Neural crest cell (in vitro differentiated cells): ENCODE results near the gene ROBO1. TPM values are rescaled to one million over a fixed set of nuclear protein-coding genes. Genes with fewer than 3 reads are reported as not detected.

Source experiments
- DNase-seq: peaks from one replicate; pipeline ENCODE4 v3.0.0; 2021; ENCODE audit warnings: low read depth, mixed read lengths, low spot score
- H3K27ac Mint-ChIP-seq: one replicate; pipeline ENCODE4 v1.8.0; 2021; ENCODE audit warnings: mild to moderate bottlenecking, mixed read lengths; ENCODE audit not compliant: unreplicated experiment
- H3K27me3 Mint-ChIP-seq: 2 replicates; pipeline ENCODE4 v1.8.0; 2021; ENCODE audit warnings: low read depth, mild to moderate bottlenecking, mixed read lengths
- H3K36me3 Mint-ChIP-seq: 2 replicates; pipeline ENCODE4 v1.8.0; 2021; ENCODE audit warnings: low read depth, mild to moderate bottlenecking, mixed read lengths
- H3K4me1 Mint-ChIP-seq: 2 replicates; pipeline ENCODE4 v1.8.0; 2021; ENCODE audit warnings: mixed read lengths
- H3K4me3 Mint-ChIP-seq: one replicate; pipeline ENCODE4 v1.8.0; 2021; ENCODE audit warnings: mild to moderate bottlenecking, mixed read lengths
- H3K9me3 Mint-ChIP-seq: 2 replicates; pipeline ENCODE4 v1.8.0; 2021; ENCODE audit warnings: mixed read lengths
- CTCF ChIP-seq: fragments of 200-600 bp; sonication (generic); conservative IDR thresholded peaks from 2 replicates; pipeline ENCODE4 v1.5.0; 2021; ENCODE audit warnings: antibody characterized with exemption, mild to moderate bottlenecking
- total RNA-seq: library from RNA; stranded (reverse); gene quantifications from 2 replicates; pipeline ENCODE4 v1.2.1, GENCODE V29; 2021

The ROBO1 gene
- total RNA-seq, 1 donor from 2014 or later = 88.7 TPM

GRCh38 chr3:78848392-78849288 is 919.2 kb downstream of the ROBO1 start:
- Mint-ChIP-seq H3K9me3 (no peaks in the 10 kb centered on the region), H3K36me3 (peaks cover 2% of the 10 kb centered on the region), H3K4me3 (no peak overlapping the region), H3K27me3 (no peaks in the 10 kb centered on the region), H3K4me1 (peaks cover 19% of the 10 kb centered on the region), H3K27ac (no peak overlapping the region)
- TF ChIP-seq CTCF = no peak
- DNase-seq = no peak

DNA sequence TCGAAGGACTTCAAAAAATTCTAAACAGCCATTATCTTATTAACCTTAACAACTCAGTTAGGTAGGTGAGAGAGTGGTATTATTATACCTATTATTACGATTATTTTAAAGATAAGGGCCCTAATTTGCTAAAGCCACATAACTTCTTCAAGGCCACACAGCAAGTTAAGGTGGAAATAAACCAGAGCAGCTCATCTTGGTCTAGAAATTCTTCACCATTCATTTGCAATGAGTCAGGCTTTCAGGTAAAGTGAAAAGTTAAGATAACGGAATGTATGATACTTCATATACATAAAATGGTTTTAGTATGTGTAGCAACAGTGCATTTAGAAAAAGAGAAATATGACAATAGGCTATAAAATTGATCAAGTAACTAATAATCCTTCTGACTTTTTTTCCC is 920.2 kb downstream of the ROBO1 start:
- H3K36me3 Mint-ChIP-seq = no peaks in the 10 kb centered on the region
- DNase-seq = no peak

DNA sequence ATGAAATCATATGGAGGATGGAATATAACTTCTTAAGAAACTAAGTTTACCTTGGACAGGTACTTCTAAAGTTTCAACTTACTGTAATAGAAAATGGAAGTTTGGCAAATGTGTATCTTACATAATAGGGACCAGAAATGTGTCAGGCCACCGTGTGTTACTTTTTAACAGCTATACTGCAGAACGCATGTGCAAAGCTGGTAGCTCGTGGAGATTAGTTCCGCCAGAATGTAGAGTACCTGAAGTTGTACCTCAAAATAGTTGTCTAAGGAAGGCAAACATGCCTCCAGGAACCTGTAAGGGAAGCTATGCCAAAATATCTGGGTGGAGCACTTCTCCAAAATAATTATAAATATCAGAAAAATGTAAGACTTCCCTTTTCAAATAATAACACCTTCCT is 920.6 kb downstream of the ROBO1 start:
- Mint-ChIP-seq H3K27me3 (no peaks in the 10 kb centered on the region), H3K27ac (no peak overlapping the region), H3K9me3 (no peaks in the 10 kb centered on the region), H3K4me3 (no peak overlapping the region), H3K4me1 (peaks cover 19% of the 10 kb centered on the region), H3K36me3 (no peaks in the 10 kb centered on the region)
- no peak for TF ChIP-seq CTCF
- no peak for DNase-seq

More for the DNA sequence above, 920.2 kb downstream of the ROBO1 start:
- no peak for TF ChIP-seq CTCF
- no peak overlapping the region for H3K4me3 Mint-ChIP-seq
- H3K27me3 Mint-ChIP-seq = no peaks in the 10 kb centered on the region
- H3K9me3 Mint-ChIP-seq = no peaks in the 10 kb centered on the region
- peaks cover 19% of the 10 kb centered on the region for H3K4me1 Mint-ChIP-seq
- H3K27ac Mint-ChIP-seq = no peak overlapping the region

- Mint-ChIP-seq H3K36me3 (no peaks in the 10 kb centered on the region), H3K27me3 (no peaks in the 10 kb centered on the region), H3K4me3 (no peak overlapping the region), H3K4me1 (peaks cover 19% of the 10 kb centered on the region), H3K9me3 (no peaks in the 10 kb centered on the region), H3K27ac (no peak overlapping the region)
- no peak for TF ChIP-seq CTCF
- DNase-seq = no peak
These were observed 921.1 kb downstream of the ROBO1 start for GRCh38 chr3:78846718-78847117.

GRCh38 chr3:78845605-78846004 is 922.2 kb downstream of the ROBO1 start:
- DNase-seq = no peak
- Mint-ChIP-seq H3K4me3 (no peak overlapping the region), H3K4me1 (peaks cover 19% of the 10 kb centered on the region), H3K27ac (no peak overlapping the region), H3K9me3 (no peaks in the 10 kb centered on the region), H3K27me3 (no peaks in the 10 kb centered on the region), H3K36me3 (no peaks in the 10 kb centered on the region)
- TF ChIP-seq CTCF = no peak
